HG03439 (cell line): Measurements from ENCODE around the gene OSMR.
"Not testable (repeated sequence)": the region's sequence is repeated elsewhere in the genome, so short reads cannot be mapped to it uniquely, and the experiment has no call there.

Experiments
- ATAC-seq: cut with Tn5 transposase; IDR thresholded peaks from one replicate; pipeline ENCODE4 v1.9.1; 2021; ENCODE audit warnings: mild to moderate bottlenecking, moderate library complexity; ENCODE audit not compliant: unreplicated experiment

Gene OSMR

GRCh38 chr5:38830521-38831051, 15.2 kb upstream of the OSMR start:
- no peak for ATAC-seq

GRCh38 chr5:38831117-38831516, 14.7 kb upstream of the OSMR start:
- no peak for ATAC-seq

- no peak for ATAC-seq
Observed at GRCh38 chr5:38831909-38832308, 13.9 kb upstream of the OSMR start.

GRCh38 chr5:38832810-38833209, 13.0 kb upstream of the OSMR start:
- no peak for ATAC-seq

DNA sequence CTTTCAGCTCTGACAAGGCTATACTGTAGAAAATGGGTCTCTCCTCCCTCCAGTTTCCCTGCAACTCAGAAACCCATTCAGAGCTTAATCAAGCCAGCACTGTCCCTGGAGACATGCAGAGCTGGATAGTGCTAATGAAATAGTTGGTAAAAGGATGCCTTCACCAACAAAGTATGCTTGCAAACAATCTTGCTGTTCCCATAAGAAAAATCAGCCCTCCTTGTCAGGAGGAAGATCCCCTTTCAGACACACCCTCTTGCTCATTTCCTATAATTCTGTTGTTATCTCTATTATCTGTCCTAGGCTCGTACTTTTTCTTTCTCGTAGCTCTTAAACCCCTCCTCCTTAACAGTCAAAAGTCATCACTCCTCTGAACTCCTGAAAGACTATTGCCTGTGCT, 9.9 kb upstream of the OSMR start:
- ATAC-seq = no peak

DNA sequence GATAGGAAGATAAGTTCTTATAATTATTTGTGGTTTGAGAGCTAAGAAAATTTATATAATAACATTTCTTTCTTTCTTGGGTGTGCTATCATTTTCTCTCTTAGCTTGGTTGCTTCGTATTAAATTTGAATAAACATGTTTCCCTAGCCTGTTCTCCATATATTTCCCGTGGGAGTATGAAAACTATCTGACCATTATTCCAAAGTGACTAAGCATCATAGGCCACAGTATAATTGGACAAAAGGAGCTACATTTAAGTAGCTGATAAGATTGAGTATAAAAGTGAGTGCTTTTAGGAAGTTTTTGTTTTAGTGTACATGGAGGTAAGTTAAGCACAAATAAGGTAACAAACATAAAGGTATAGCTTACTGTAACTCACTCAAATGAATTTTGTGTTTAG, 8.4 kb upstream of the OSMR start:
- no peak for ATAC-seq

DNA sequence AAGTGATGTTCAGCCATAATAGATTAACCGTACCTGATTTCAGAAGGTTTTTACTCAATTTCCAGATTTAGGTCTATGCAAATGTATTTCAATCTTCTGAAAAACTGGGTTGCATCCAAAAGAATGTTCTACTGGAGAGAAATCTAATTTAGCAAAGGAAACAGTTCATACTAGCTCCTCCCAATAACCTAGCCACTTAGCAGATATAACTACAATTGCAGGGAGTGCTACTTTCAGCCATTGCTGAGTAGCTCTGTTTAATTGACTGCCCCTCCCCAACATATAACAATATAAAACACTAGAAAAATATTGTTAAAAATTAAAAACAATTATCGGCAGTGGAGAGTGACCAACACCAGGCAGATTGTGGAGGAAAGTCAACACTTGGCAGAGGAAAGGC, 7.9 kb upstream of the OSMR start:
- no peak for ATAC-seq

DNA sequence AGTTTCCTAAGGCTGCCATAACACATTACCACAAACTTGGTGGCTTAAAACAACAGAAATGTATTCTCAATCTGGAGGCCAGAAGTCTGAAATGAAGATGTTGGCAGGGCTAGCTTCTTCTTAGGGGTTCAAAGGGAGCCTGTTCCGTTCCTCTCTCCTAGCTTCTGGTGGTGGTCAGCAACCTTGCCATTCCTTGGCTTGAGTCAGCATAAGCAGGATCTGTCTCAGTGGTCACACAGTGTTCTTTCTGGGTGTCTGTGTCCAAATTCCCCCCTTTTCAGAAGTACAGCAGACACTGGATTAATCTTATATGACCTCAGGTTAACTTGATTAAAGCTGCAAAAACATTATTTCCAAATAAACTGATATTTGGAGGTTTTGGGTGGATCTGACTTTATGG, 2.1 kb upstream of the OSMR start:
- ATAC-seq = no peak

DNA sequence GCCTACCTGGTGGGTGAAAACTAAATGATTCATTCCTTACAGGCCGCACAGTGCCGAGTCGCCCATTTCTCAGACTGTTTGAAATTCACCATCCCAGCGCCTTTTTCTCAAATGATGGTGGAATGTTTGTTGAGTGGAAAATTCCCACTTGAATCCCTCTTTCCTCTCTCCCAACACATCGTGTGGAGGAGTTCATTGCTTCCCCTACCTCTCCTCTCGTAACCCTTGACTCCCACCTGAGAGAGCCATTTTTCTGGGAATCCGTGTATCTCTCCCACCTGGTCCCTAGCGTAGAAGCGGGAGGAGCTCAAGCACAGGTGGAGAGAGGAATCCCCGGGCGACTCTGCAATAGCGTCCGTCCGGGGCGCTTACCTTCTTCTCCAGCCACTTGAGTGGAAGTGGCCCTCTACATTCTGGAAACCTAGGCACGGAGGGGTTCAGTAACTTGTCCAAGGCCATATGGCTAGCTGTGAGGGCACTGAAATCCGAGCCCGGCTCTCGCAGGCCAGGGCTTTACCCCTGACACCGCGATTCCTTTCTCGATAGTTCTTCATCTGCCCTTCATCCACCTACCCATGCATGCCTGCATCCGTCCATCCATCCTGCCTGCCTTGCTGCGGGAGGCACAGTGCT, 683 bp downstream of the OSMR start:
- no peak for ATAC-seq

DNA sequence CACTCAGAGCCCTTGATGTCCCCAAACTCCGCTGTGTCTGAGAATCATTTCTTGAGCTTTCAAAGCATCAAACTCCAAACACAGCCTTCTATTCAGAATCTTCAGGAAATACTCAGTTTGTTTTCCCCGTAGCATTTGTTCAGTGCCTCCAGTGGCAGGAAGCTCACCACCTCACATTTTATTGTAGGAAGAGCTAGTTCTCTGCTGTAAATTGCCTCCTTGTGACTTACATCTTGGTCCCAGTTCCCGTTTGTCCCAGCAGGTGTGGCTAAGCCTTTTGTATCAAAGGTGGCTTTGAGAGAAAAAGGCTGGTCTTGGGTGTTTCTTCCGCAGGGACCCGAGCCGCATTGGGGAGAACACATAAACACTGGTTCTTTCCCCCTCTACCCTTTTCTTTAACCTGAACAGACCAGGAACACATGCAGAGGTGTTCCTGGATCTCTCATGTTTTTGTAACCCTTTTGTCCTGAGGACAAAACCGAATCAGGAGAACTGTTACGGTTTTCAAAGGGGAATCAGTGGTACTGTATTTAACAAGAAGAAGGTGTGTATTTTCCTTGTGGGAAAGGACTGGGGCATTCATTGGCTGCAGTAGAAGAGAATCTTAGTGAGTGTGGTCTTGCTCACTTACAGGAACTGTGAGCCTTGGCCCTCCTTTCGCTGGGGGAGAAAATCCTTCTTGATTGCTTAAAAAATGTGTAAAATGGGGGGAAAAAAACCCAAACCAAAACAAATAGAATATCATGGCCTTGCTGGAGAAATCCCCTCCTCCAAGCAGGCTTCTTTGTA, 1.9 kb downstream of the OSMR start:
- ATAC-seq = no peak

- ATAC-seq = no peak
Observed at GRCh38 chr5:38848637-38849036, 2.8 kb downstream of the OSMR start.

GRCh38 chr5:38851640-38852039, 5.8 kb downstream of the OSMR start:
- ATAC-seq = not testable (repeated sequence)

GRCh38 chr5:38853753-38854470, 8.1 kb downstream of the OSMR start:
- no peak for ATAC-seq

DNA sequence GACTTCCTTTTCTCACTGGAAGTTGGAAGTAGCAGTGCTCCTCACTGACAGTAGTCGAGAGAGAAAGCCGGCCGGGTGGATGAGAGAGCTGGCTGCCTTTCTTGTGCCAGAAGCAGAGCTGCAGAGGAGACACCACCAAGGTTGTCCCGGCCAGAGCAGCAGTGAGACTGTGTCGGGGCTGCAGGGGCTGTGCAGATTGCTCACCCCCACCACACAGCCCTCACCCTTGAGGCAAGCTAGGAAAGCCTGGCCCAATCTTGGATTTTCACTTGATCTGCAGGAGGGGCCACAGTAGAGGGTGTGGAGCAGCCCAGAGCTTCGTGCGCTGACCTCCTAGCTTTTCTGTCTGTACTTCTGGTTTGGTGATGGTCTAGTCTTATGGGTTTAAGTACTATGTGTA, 9.1 kb downstream of the OSMR start:
- ATAC-seq = no peak

GRCh38 chr5:38856660-38857059, 10.8 kb downstream of the OSMR start:
- ATAC-seq = no peak

GRCh38 chr5:38858839-38859238, 13.0 kb downstream of the OSMR start:
- no peak for ATAC-seq

- ATAC-seq = not testable (repeated sequence)
Observed at GRCh38 chr5:38861986-38862770, 16.4 kb downstream of the OSMR start.

DNA sequence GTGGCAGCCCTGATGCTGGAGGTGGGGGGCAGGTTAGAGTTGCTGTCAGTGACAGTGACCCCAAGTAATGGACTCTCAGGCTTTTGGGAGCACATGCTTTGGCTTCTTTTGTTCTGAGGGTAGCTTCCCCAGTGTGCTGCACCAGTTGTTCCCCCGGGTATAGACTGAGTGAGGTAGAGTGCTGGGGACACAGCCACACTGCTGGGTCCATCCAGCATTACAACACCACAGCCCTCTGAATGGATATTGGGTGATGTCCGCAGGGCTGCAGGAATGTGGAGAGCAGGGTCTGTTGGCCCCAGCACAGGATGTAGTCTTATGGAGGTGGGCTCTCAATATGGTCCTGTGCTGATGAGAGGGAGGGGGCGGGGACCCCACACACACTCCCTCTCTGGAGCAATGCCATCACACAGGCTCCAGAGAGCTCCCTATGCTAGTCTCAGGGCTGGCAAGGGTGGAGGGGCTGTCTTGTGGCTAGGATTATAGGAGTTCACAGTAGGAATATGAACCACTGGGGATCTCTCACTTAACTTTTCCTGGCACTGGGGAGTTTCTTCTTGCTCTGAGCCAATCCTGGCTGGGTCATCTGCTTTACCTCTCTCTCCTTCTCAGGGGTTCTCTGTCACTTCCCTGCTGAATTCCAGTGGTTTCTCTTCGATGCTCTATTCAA, 20.7 kb downstream of the OSMR start:
- ATAC-seq = no peak

DNA sequence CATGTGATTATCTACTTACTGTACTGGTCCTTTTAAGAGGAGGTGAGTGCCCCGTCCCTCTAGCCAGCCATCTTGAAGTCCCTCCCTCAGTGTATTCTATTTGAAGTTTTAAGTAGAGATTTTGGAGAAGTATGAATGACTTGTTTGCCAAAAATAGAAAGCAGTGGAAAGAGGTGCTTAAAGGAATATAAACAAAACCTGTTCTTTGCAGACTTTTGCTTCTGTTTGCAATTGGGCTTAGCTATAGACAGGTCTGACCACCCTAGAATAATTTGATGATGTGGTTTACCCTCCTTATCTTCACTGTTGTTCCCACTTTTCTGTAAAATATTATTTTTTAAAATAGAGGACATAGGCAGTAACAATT, 21.2 kb downstream of the OSMR start:
- no peak for ATAC-seq

DNA sequence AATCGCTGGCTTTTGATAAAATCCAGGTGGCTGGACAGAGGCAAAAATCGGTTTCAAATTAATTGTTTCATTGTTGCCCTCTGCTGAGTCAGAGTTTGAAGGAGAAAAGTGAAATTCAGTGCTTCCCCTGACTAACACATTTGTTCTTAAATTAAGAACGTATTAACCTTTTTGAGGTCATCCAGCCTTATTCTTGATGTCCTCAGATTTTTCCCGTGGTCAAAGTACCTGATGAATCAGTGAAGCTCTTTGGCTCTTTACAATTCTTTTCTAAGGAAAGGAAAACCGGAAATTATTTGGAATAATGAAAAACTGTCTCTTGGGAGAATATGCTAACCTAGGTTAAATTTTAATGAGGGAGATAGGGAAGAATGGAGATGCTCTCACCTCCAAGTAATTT, 21.6 kb downstream of the OSMR start:
- ATAC-seq = no peak

DNA sequence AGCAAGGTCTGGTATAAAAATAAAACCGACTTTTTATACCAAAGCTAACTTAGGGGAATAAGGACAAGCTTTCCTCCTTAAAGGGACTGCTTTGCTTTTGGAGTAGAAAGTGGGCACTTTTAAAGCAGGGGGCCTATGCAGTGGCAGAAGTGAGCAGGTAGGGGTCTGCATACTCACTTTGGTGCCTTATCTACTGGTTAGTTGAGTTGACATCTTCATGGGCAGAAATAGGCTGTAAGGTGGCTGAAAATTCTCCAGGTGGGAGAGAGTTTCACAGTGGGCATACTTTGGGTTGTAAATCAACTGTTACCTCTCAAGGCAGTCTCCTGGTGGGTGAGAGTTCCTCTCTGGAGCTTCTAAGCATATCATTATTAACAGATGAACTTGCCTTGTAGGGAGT, 24.8 kb downstream of the OSMR start:
- ATAC-seq = no peak
